GM12878 (cell line): ENCODE data around the gene PRR15L. TPM values are rescaled to one million over a fixed set of nuclear protein-coding genes. Genes with fewer than 3 reads are reported as not detected.
A peak's percentile ranks its signal among the peaks of the same experiment; 100 is the strongest.

Experiments used
- BCL11A ChIP-seq: IDR thresholded peaks from 2 replicates; pipeline ENCODE4 v1.6.1; 2011; ENCODE audit warnings: low read depth, low read length
- BHLHE40 ChIP-seq, 2 experiments: fragments of 450-650 bp in 1 of 2; IDR thresholded peaks; 2 replicates each; pipeline ENCODE4 v1.6.1; 2011 to 2017; ENCODE audit warnings: low read depth in 2 of 2, borderline replicate concordance in 1 of 2, improper control_type of control experiment in 1 of 2, low read length in 1 of 2, mild to moderate bottlenecking in 1 of 2
- CREM ChIP-seq: IDR thresholded peaks from 2 replicates; pipeline ENCODE4 v1.6.1; 2014; ENCODE audit warnings: antibody characterized with exemption, low read depth
- DPF2 ChIP-seq: fragments of 450-650 bp; IDR thresholded peaks from 2 replicates; pipeline ENCODE4 v1.6.1; 2017; ENCODE audit warnings: mild to moderate bottlenecking
- EED ChIP-seq: sonication (generic); IDR thresholded peaks from 2 replicates; pipeline ENCODE4 v1.6.1; 2016; ENCODE audit warnings: antibody characterized with exemption, low read depth
- ETV6 ChIP-seq, 2 experiments: fragments of 450-650 bp in 1 of 2; IDR thresholded peaks in 1 of 2; conservative IDR thresholded peaks in 1 of 2; 2 replicates each; pipeline ENCODE4 v1.6.1; 2014; ENCODE audit warnings: antibody characterized with exemption in 1 of 2, borderline replicate concordance in 1 of 2, low read depth in 1 of 2, mild to moderate bottlenecking in 1 of 2, moderate library complexity in 1 of 2
- FOXK2 ChIP-seq: fragments of 450-650 bp; IDR thresholded peaks from 2 replicates; pipeline ENCODE4 v1.6.1; 2017; ENCODE audit warnings: mild to moderate bottlenecking, moderate library complexity
- HDAC2 ChIP-seq: fragments of 200-600 bp; sonication (generic); IDR thresholded peaks from 2 replicates; pipeline ENCODE4 v1.6.1; 2017
- IKZF2 ChIP-seq, 2 experiments: fragments of 450-650 bp; IDR thresholded peaks; 2 replicates each; pipeline ENCODE4 v1.6.1; 2017; ENCODE audit warnings: mild to moderate bottlenecking in 2 of 2, moderate library complexity in 2 of 2
- IRF3 ChIP-seq: fragments of 450-650 bp; IDR thresholded peaks from 2 replicates; pipeline ENCODE4 v1.6.1; 2014; ENCODE audit warnings: mild to moderate bottlenecking
- LARP7 ChIP-seq: fragments of 450-650 bp; IDR thresholded peaks from 2 replicates; pipeline ENCODE4 v1.6.1; 2017; ENCODE audit warnings: mild to moderate bottlenecking
- MEF2A ChIP-seq: IDR thresholded peaks from 2 replicates; pipeline ENCODE4 v1.6.1; 2011; ENCODE audit warnings: low read depth, mild to moderate bottlenecking, low read length, moderate library complexity; ENCODE audit not compliant: insufficient read depth
- MTA3 ChIP-seq: IDR thresholded peaks from 2 replicates; pipeline ENCODE4 v1.6.1; 2012; ENCODE audit warnings: low read length, inconsistent platforms, borderline replicate concordance
- NFYA ChIP-seq: IDR thresholded peaks from 2 replicates; pipeline ENCODE4 v1.6.1; 2011; ENCODE audit warnings: low read depth, mild to moderate bottlenecking, low read length, improper control_type of control experiment, borderline replicate concordance
- NKRF ChIP-seq: fragments of 450-650 bp; conservative IDR thresholded peaks from 2 replicates; pipeline ENCODE4 v1.6.1; 2017; ENCODE audit warnings: mild to moderate bottlenecking, moderate library complexity
- POLR2AphosphoS2 ChIP-seq: IDR thresholded peaks from 2 replicates; pipeline ENCODE4 v1.6.1; 2011; ENCODE audit warnings: low read depth, mild to moderate bottlenecking, low read length, improper control_type of control experiment, moderate library complexity
- RAD21 ChIP-seq: IDR thresholded peaks from 2 replicates; pipeline ENCODE4 v1.6.1; 2011; ENCODE audit warnings: mild to moderate bottlenecking, low read depth, low read length, moderate library complexity; ENCODE audit not compliant: insufficient read depth
- RBBP5 ChIP-seq: fragments of 200-600 bp; sonication (generic); conservative IDR thresholded peaks from 2 replicates; pipeline ENCODE4 v1.6.1; 2016
- SMAD1 ChIP-seq: fragments of 450-650 bp; IDR thresholded peaks from 2 replicates; pipeline ENCODE4 v1.6.1; 2018; ENCODE audit warnings: mild to moderate bottlenecking, low read depth; ENCODE audit not compliant: partially characterized antibody
- SMC3 ChIP-seq: IDR thresholded peaks from 2 replicates; pipeline ENCODE4 v1.6.1; 2011; ENCODE audit warnings: low read length, improper control_type of control experiment, borderline replicate concordance
- TCF12 ChIP-seq: IDR thresholded peaks from 2 replicates; pipeline ENCODE4 v1.6.1; 2011; ENCODE audit warnings: low read depth, mild to moderate bottlenecking, low read length
- ZNF24 ChIP-seq: fragments of 450-650 bp; IDR thresholded peaks from 2 replicates; pipeline ENCODE4 v1.6.1; 2017; ENCODE audit warnings: antibody characterized with exemption, mild to moderate bottlenecking
- ZNF622 ChIP-seq: fragments of 450-650 bp; IDR thresholded peaks from 2 replicates; pipeline ENCODE4 v1.6.1; 2017; ENCODE audit warnings: mild to moderate bottlenecking, inconsistent platforms
- ZNF687 ChIP-seq: fragments of 450-650 bp; IDR thresholded peaks from 2 replicates; pipeline ENCODE4 v1.6.1; 2017; ENCODE audit warnings: mild to moderate bottlenecking, moderate library complexity
- polyA plus RNA-seq, 11 experiments: library from polyadenylated mRNA; depleted of rRNA in 4 of 11; unstranded in 6 of 11; stranded (reverse) in 5 of 11; fragments of >200 nt; fragmentation: Nextera tagmentation in 4 of 11; fragmentation: Illumina TruSeq in 1 of 11; extraction: Ambion mirVana in 4 of 11; extraction: Trizol in 1 of 11; gene quantifications; 1 replicate in 1 of 11; 2 replicates in 10 of 11; pipeline versions ENCODE4 v1.2.1 to v1.2.3, GENCODE V29; 2011 to 2016; ENCODE audit warnings: inconsistent platforms in 2 of 11, missing spikeins in 2 of 11, low read depth in 1 of 11
- total RNA-seq, 4 experiments: library from RNA; depleted of rRNA in 3 of 4; stranded (reverse); fragments of >200 nt in 3 of 4; fragmentation: Illumina TruSeq in 1 of 4; extraction: Trizol in 1 of 4; gene quantifications; 2 replicates each; pipeline versions ENCODE4 v1.2.1 to v1.2.3, GENCODE V29; 2013 to 2021

The PRR15L gene
- total and polyA plus RNA-seq, 10 of the 15 experiments (the other 5 are each of a cell fraction or from before 2014, with no cell fraction given): 0.11 to 0.18 TPM; not detected in 8

- no peak for TF ChIP-seq ZNF622
- TF ChIP-seq IKZF2 (IDR thresholded peaks at IDR 0.05): peak; percentile 86 to 89
- TF ChIP-seq FOXK2: no peak
- TF ChIP-seq NKRF: no peak
- TF ChIP-seq RAD21: peak; percentile 86
- peak; percentile 69 for TF ChIP-seq SMC3
- peak; percentile 49; the same call in 1 of the 2 replicates for TF ChIP-seq ZNF687
- no peak for TF ChIP-seq HDAC2
- no peak for TF ChIP-seq IRF3
- TF ChIP-seq SMAD1: no peak
- no peak for TF ChIP-seq ETV6 (conservative IDR thresholded peaks at IDR 0.05 in 1 of 2, IDR thresholded peaks at IDR 0.05 in 1 of 2; ENCODE audit: borderline replicate concordance in 1 of 2, low read depth in 1 of 2)
- TF ChIP-seq MTA3: no peak
- no peak for TF ChIP-seq POLR2AphosphoS2
- TF ChIP-seq CREM: peak; percentile 24; the same call in 1 of the 2 replicates
- TF ChIP-seq RBBP5: no peak
- TF ChIP-seq ZNF24: peak; percentile 7; the same call in 1 of the 2 replicates
- 0 out of 2 replicates have a peak, but pooled peaks have one; percentile 39 for TF ChIP-seq LARP7
- TF ChIP-seq NFYA: no peak
- TF ChIP-seq BHLHE40 (IDR thresholded peaks at IDR 0.05; ENCODE audit: borderline replicate concordance in 1 of 2, low read depth in 2 of 2, low read length in 1 of 2): peak; percentile 39 to 42; a peak in 2 of 4 replicates
- TF ChIP-seq BCL11A: no peak
- peak; percentile 34; the same call in 1 of the 2 replicates for TF ChIP-seq DPF2
- no peak for TF ChIP-seq MEF2A
- peak; percentile 62; the same call in 1 of the 2 replicates for TF ChIP-seq TCF12
- peak; percentile 83 for TF ChIP-seq EED
These were observed 8.4 kb downstream of the PRR15L start (continued) for GRCh38 chr17:47949197-47949759.
